Left lung (tissue), 10 donors: ENCODE data around the gene PHRF1. TPM values are rescaled to one million over a fixed set of nuclear protein-coding genes. Genes with fewer than 3 reads are reported as not detected.

Source experiments
- ATAC-seq: fragments of 200-7000 bp; cut with Tn5 transposase; one replicate; pipeline ENCODE4 v1.9.1; 2020; ENCODE audit warnings: moderate library complexity
- DNase-seq, 4 donors: peaks; one replicate each; pipeline ENCODE4 v3.0.0-alpha.2; 2013 to 2020
- H3K27ac ChIP-seq, 2 donors: fragments of 200-600 bp; sonication (generic) in 1 of 2; one replicate each; pipeline versions ENCODE4 v1.5.0 to v1.8.0; 2020 to 2021
- H3K27me3 ChIP-seq, 2 donors: fragments of 200-600 bp; sonication (generic) in 1 of 2; one replicate each; pipeline versions ENCODE4 v1.5.0 to v1.8.0; 2020 to 2021
- H3K36me3 ChIP-seq, 2 donors: fragments of 200-600 bp; sonication (generic) in 1 of 2; one replicate each; pipeline versions ENCODE4 v1.5.0 to v1.8.0; 2020 to 2021
- H3K4me1 ChIP-seq, 2 donors: fragments of 200-600 bp; one replicate each; pipeline ENCODE4 v1.8.0; 2021
- H3K4me3 ChIP-seq, 2 donors: fragments of 200-600 bp; sonication (generic) in 1 of 2; one replicate each; pipeline versions ENCODE4 v1.5.0 to v1.8.0; 2020 to 2021; ENCODE audit warnings: mild to moderate bottlenecking in 1 of 2
- H3K9me3 ChIP-seq, 2 donors: fragments of 200-600 bp; sonication (generic) in 1 of 2; one replicate each; pipeline versions ENCODE4 v1.5.0 to v1.8.0; 2020 to 2021
- CTCF ChIP-seq, 2 donors: fragments of 200-600 bp; sonication (generic) in 1 of 2; IDR thresholded peaks; one replicate each; pipeline versions ENCODE4 v1.5.0 to v1.8.0; 2021; ENCODE audit warnings: antibody characterized with exemption in 2 of 2
- intact Hi-C, 2 donors: fragments of 100-400 bp; cut with DNase I; formaldehyde crosslinking; loops; one replicate each; pipeline versions ENCODE4 v1.11.2 to v1.14.2; 2022
- polyA plus RNA-seq, 6 donors: library from polyadenylated mRNA; unstranded; fragments of 120-200 nt; gene quantifications; one replicate each; pipeline ENCODE4 v1.2.1, GENCODE V29; 2013; ENCODE audit not compliant: insufficient read length in 6 of 6
- total RNA-seq, 2 donors: library from RNA; stranded (reverse); fragmentation: NEBNext Ultra II Directional; extraction: Animal tissue kit (Norgen Biotek cat#: 25700); gene quantifications; one replicate each; pipeline ENCODE4 v1.2.1, GENCODE V29; 2021
- donor health status: DM: no; HTN: yes; CAD: no.
- donor health status: DM: no; HTN: no; CAD: no.

PHRF1 gene
- total and polyA plus RNA-seq, 8 donors: 18.6 to 32.7 (median 23.8) TPM

GRCh38 chr11:655036-655726 lies 78.9 kb downstream of the PHRF1 start:
- H3K36me3 ChIP-seq: peaks cover 0 to 72% of the 10 kb centered on the region in 2 donors

GRCh38 chr11:656426-656825 lies 80.2 kb downstream of the PHRF1 start:
- no peaks in the 10 kb centered on the region for H3K9me3 ChIP-seq
- TF ChIP-seq CTCF (IDR thresholded peaks at IDR 0.05): no peak
- intact Hi-C loops: no loop called here
- no peaks in the 10 kb centered on the region for H3K27me3 ChIP-seq
- peaks cover 0 to 72% of the 10 kb centered on the region in 2 donors for H3K36me3 ChIP-seq
- H3K27ac ChIP-seq: no peak overlapping the region
- peak in 1 of 4 donors; percentile 67 for DNase-seq
- ATAC-seq: no peak
- no peaks in the 10 kb centered on the region for H3K4me1 ChIP-seq
- no peak overlapping the region for H3K4me3 ChIP-seq

More at GRCh38 chr11:655036-655726, 78.9 kb downstream of the PHRF1 start:
- TF ChIP-seq CTCF (IDR thresholded peaks at IDR 0.05): no peak
- H3K27me3 ChIP-seq: no peaks in the 10 kb centered on the region
- H3K9me3 ChIP-seq: no peaks in the 10 kb centered on the region
- intact Hi-C loops: no loop called here
- H3K4me3 ChIP-seq: no peak overlapping the region
- H3K27ac ChIP-seq: no peak overlapping the region
- H3K4me1 ChIP-seq: no peaks in the 10 kb centered on the region
- peak; percentile 87 for ATAC-seq
- DNase-seq: peak in 1 of 4 donors; percentile 32

DNA sequence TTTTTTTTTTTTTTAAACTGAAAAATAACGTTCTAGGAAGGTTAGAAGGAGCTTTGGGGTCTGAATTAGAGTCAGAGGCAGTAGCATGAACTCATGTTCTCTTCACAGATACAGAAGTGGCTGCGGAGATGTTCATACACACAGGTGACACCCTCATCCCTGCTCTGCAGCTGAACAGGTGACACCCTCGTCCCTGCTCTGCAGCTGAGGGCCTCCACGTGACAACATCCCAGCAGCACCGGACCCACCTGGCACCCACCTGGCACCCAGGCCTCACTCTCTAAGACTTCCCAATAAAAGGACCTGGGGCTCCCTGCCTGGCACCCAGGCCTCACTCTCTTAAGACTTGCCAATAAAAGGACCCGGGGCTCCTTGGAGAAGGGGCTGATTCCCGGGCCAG lies 80.6 kb downstream of the PHRF1 start:
- H3K4me3 ChIP-seq: no peak overlapping the region
- TF ChIP-seq CTCF (IDR thresholded peaks at IDR 0.05): no peak
- no peak overlapping the region for H3K27ac ChIP-seq
- H3K9me3 ChIP-seq: no peaks in the 10 kb centered on the region
- DNase-seq (no peak), ATAC-seq (no peak)
- no peaks in the 10 kb centered on the region for H3K4me1 ChIP-seq
- H3K27me3 ChIP-seq: no peaks in the 10 kb centered on the region
- peaks cover 0 to 68% of the 10 kb centered on the region in 2 donors for H3K36me3 ChIP-seq
- intact Hi-C loops: no loop called here

GRCh38 chr11:657691-658126 lies 81.4 kb downstream of the PHRF1 start:
- no peak for TF ChIP-seq CTCF (IDR thresholded peaks at IDR 0.05)
- Histone ChIP-seq H3K36me3 (peaks cover 0 to 62% of the 10 kb centered on the region in 2 donors), H3K27ac (no peak overlapping the region), H3K27me3 (no peaks in the 10 kb centered on the region), H3K9me3 (no peaks in the 10 kb centered on the region), H3K4me3 (no peak overlapping the region), H3K4me1 (no peaks in the 10 kb centered on the region)
- DNase-seq (no peak), ATAC-seq (no peak)
- intact Hi-C loops: no loop called here

DNA sequence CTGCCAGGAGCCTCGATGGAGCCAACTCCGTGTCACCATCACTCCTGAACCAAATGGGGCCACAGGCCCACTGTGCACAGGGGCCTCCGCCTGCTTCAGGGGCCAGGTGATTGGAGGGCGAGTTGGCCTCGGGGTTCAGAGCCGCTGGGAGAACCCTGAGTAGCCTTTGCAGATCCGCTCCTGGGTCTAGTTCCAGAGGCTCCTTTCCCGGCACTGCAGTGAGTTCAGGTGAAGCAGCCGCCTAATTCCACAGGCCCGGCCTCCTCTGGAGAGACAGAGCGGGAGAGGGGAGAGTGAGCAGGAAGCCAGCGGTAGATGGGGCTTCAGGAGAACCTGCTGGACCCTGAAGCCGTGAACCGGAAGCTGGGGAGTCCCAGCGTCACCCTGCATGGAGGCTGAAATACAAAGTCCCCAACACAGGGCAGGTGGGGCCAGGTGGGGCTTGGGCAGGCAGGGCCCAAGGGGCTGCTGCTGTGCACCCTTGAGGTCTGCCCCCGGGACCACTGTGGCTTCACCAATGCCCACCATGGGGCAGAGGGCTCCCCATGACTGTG lies 83.3 kb downstream of the PHRF1 start:
- Histone ChIP-seq H3K36me3 (peaks cover 0 to 59% of the 10 kb centered on the region in 2 donors), H3K9me3 (no peaks in the 10 kb centered on the region), H3K4me1 (no peaks in the 10 kb centered on the region), H3K27me3 (no peaks in the 10 kb centered on the region), H3K4me3 (no peak overlapping the region), H3K27ac (no peak overlapping the region)
- ATAC-seq: no peak
- TF ChIP-seq CTCF (IDR thresholded peaks at IDR 0.05): no peak
- intact Hi-C loops: loop anchor here in 1 of 2 donors (5.0 kb wide), 1 partner anchor 68 kb away; no protein-coding TSS in a partner anchor
- DNase-seq: no peak
